Mucosa of descending colon (tissue), 3 donors: ENCODE data around the gene MYO5B. TPM values are rescaled to one million over a fixed set of nuclear protein-coding genes. Genes with fewer than 3 reads are reported as not detected.

ENCODE experiments used
- ATAC-seq: fragments of 200-7000 bp; cut with Tn5 transposase; one replicate; pipeline ENCODE4 v1.9.1; 2020; ENCODE audit warnings: mild to moderate bottlenecking, moderate library complexity
- DNase-seq, 3 donors: peaks; one replicate each; pipeline ENCODE4 v3.0.0-alpha.2; 2020
- H3K36me3 ChIP-seq: fragments of 200-600 bp; one replicate; pipeline ENCODE4 v1.8.0; 2021; ENCODE audit warnings: low read depth, mild to moderate bottlenecking
- H3K4me1 ChIP-seq: fragments of 200-600 bp; one replicate; pipeline ENCODE4 v1.8.0; 2021; ENCODE audit warnings: low read depth, mild to moderate bottlenecking
- H3K4me3 ChIP-seq: fragments of 200-600 bp; one replicate; pipeline ENCODE4 v1.8.0; 2021; ENCODE audit warnings: mild to moderate bottlenecking
- H3K9me3 ChIP-seq: fragments of 200-600 bp; one replicate; pipeline ENCODE4 v1.8.0; 2021; ENCODE audit warnings: mild to moderate bottlenecking
- CTCF ChIP-seq: fragments of 200-600 bp; IDR thresholded peaks from one replicate; pipeline ENCODE4 v1.8.0; 2022; ENCODE audit warnings: antibody characterized with exemption, mild to moderate bottlenecking
- intact Hi-C, 2 donors: fragments of 100-400 bp; cut with DNase I in 1 of 2; cut with micrococcal nuclease in 1 of 2; formaldehyde crosslinking; loops; one replicate each; pipeline versions ENCODE4 v1.11.0 to v1.11.1; 2022; cut with DNase I, micrococcal nuclease
- total RNA-seq, 3 donors: library from RNA; stranded (reverse); fragmentation: NEBNext Ultra II Directional in 2 of 3; extraction: Animal tissue kit (Norgen Biotek cat#: 25700) in 2 of 3; gene quantifications; one replicate each; pipeline versions ENCODE4 v1.2.1 to v1.2.4, GENCODE V29; 2021 to 2023
- donor health status: DM: no; HTN: no; CAD: no; lungs with moderate emphysema.
- donor health status: DM: no; HTN: no; CAD: no.
- donor health status: DM: no; HTN: yes; CAD: no.

Gene MYO5B
- total RNA-seq, 3 donors from 2014 or later, result 52.7 to 179 (median 120) TPM

DNA sequence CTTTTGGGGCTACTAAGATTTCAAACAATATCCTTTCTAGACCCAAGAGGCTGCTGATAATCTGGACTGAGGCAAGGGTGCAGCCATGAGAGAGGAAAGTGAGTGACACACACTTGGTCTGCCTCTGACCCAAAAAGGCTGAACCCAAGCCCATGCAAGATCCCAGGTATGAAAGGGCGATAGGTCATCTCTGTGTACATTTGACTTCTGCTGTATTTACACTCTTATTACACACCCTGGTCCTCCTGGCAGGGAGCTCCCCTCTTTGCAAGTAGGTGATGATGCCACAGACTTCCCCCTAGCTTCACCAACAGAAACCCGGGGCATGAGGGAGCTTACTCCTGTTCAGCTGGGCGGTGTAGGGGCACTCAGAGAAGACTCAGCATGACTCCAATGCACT lies 319.8 kb downstream of the MYO5B start:
- TF ChIP-seq CTCF, result no peak
- intact Hi-C loops, result no loop called here
- Histone ChIP-seq H3K9me3 (no peaks in the 10 kb centered on the region), H3K4me3 (no peak overlapping the region), H3K36me3 (peaks cover 3% of the 10 kb centered on the region), H3K4me1 (no peaks in the 10 kb centered on the region)
- ATAC-seq (no peak), DNase-seq (no peak)

- Histone ChIP-seq H3K36me3 (peaks cover 3% of the 10 kb centered on the region), H3K9me3 (no peaks in the 10 kb centered on the region), H3K4me3 (no peak overlapping the region), H3K4me1 (no peaks in the 10 kb centered on the region)
- intact Hi-C loops, result no loop called here
- DNase-seq (no peak), ATAC-seq (no peak)
- no peak for TF ChIP-seq CTCF
These were observed 320.7 kb downstream of the MYO5B start for GRCh38 chr18:49874238-49874637.

GRCh38 chr18:49869354-49869753 lies 325.6 kb downstream of the MYO5B start:
- Histone ChIP-seq H3K9me3 (no peaks in the 10 kb centered on the region), H3K4me3 (no peak overlapping the region), H3K36me3 (no peaks in the 10 kb centered on the region), H3K4me1 (no peaks in the 10 kb centered on the region)
- no peak for TF ChIP-seq CTCF
- DNase-seq (no peak), ATAC-seq (no peak)
- intact Hi-C loops, result no loop called here

DNA sequence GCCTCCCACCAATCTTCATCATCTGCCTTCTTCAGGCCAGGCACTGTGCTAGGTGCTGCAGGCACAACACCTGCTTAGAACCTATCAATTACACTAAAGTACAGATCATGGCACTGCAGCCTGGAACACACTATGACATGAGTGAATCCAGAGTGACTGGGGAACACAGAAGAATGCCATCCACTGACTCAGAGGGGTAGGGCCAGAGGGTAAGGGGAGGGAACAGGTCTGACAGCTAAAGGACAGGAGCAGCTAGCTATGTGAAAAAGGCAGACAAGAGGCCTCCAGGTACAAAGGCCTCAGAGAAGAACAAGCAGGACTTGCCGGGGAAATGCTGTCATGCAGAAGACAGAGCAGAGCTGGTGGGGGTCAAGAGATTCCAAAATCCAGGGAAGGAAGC lies 328.3 kb downstream of the MYO5B start:
- no peaks in the 10 kb centered on the region for H3K36me3 ChIP-seq
- no peak for ATAC-seq
- intact Hi-C loops, result no loop called here
- H3K9me3 ChIP-seq, result no peaks in the 10 kb centered on the region
- no peak for DNase-seq
- no peak overlapping the region for H3K4me3 ChIP-seq
- TF ChIP-seq CTCF, result no peak
- no peaks in the 10 kb centered on the region for H3K4me1 ChIP-seq

DNA sequence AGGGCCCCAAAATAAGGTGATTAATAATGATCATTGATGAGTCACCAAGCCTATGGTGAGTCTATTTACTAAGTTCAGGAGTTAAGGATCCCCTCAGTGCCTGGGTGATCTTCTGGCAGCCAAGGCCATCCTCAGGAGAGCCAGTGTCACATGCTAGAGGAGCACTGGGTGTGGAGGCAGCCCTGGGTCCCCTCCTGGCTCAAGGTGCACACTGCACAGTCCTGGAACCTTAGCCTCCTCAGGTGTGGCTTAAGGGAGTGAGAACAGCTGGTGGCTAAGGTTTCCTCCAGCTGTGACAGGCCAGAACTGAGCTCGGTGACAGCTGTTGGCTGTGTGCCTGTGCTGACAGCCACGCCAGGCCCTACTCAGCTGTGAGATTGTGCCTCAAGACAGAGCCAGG lies 329.5 kb downstream of the MYO5B start:
- no peaks in the 10 kb centered on the region for H3K36me3 ChIP-seq
- H3K9me3 ChIP-seq, result no peaks in the 10 kb centered on the region
- peak in 2 of 3 donors; percentile 57 to 61 for DNase-seq
- peaks cover 3% of the 10 kb centered on the region for H3K4me1 ChIP-seq
- no peak overlapping the region for H3K4me3 ChIP-seq
- no peak for TF ChIP-seq CTCF
- peak; percentile 89 for ATAC-seq
- intact Hi-C loops, result no loop called here
